Calu3 (cell line): ENCODE measurements around the gene BCL7C. TPM values are rescaled to one million over a fixed set of nuclear protein-coding genes. Genes with fewer than 3 reads are reported as not detected.
A peak's percentile ranks its signal among the peaks of the same experiment; 100 is the strongest.
"Not testable (repeated sequence)": the region's sequence is repeated elsewhere in the genome, so short reads cannot be mapped to it uniquely, and the experiment has no call there.

Source experiments
- BruUV-seq: library from RNA; stranded (reverse); fragments of 400-500 nt; replicated peaks from 2 replicates; lab custom pipeline; 2021; lab: Mats Ljungman, UMichigan
- CTCF ChIA-PET: fragments of 300-600 bp; sonication (Branson Sonifier 250); formaldehyde crosslinking; loops from one replicate; lab custom pipeline; 2022; ENCODE audit warnings: antibody characterized with exemption; lab: Charles Lee
- DNase-seq: peaks from one replicate; pipeline ENCODE4 v3.0.0; 2022
- H3K27ac Mint-ChIP-seq: one replicate; pipeline ENCODE4 v1.8.0; 2022; ENCODE audit warnings: mixed read lengths; ENCODE audit not compliant: unreplicated experiment
- H3K27me3 Mint-ChIP-seq: one replicate; pipeline ENCODE4 v1.8.0; 2022; ENCODE audit warnings: mixed read lengths; ENCODE audit not compliant: unreplicated experiment
- H3K36me3 Mint-ChIP-seq: one replicate; pipeline ENCODE4 v1.8.0; 2022; ENCODE audit warnings: mild to moderate bottlenecking, moderate library complexity, mixed read lengths; ENCODE audit not compliant: insufficient read depth, unreplicated experiment
- H3K4me1 Mint-ChIP-seq: one replicate; pipeline ENCODE4 v1.8.0; 2022; ENCODE audit warnings: mild to moderate bottlenecking, low read depth, mixed read lengths; ENCODE audit not compliant: unreplicated experiment
- H3K4me3 Mint-ChIP-seq: one replicate; pipeline ENCODE4 v1.8.0; 2022; ENCODE audit warnings: mild to moderate bottlenecking, low read depth, moderate library complexity, mixed read lengths; ENCODE audit not compliant: unreplicated experiment
- H3K9me3 Mint-ChIP-seq: one replicate; pipeline ENCODE4 v1.8.0; 2022; ENCODE audit warnings: low read depth, mixed read lengths; ENCODE audit not compliant: unreplicated experiment
- intact Hi-C: fragments of 100-400 bp; cut with micrococcal nuclease; formaldehyde crosslinking; loops from one replicate; pipeline ENCODE4 v1.10.0; 2022; ENCODE audit not compliant: unreplicated experiment
- total RNA-seq: library from RNA; stranded (reverse); gene quantifications from 2 replicates; pipeline ENCODE4 v1.2.3, GENCODE V29; 2022
- TF ChIP-seq, protein P1 (sequence below): fragments of 200-600 bp; IDR thresholded peaks from one replicate; pipeline ENCODE4 v1.8.0; 2022; ENCODE audit warnings: antibody characterized with exemption; ENCODE audit not compliant: unreplicated experiment

Gene BCL7C
- total RNA-seq, 1 experiment from 2014 or later, result 26.6 TPM

- DNase-seq, result no peak
- CTCF ChIA-PET, result interaction anchor here (0.6 kb wide), 2 partner anchors 37 to 138 kb away, joined by 3 to 4 read pairs; no protein-coding TSS in a partner anchor
- Mint-ChIP-seq H3K4me3 (peak overlapping the region; percentile 74), H3K36me3 (peaks cover 47% of the 10 kb centered on the region), H3K27me3 (no peaks in the 10 kb centered on the region), H3K4me1 (peaks cover 42% of the 10 kb centered on the region), H3K9me3 (no peaks in the 10 kb centered on the region), H3K27ac (peak overlapping the region; percentile 33)
- TF ChIP-seq, protein P1, sequence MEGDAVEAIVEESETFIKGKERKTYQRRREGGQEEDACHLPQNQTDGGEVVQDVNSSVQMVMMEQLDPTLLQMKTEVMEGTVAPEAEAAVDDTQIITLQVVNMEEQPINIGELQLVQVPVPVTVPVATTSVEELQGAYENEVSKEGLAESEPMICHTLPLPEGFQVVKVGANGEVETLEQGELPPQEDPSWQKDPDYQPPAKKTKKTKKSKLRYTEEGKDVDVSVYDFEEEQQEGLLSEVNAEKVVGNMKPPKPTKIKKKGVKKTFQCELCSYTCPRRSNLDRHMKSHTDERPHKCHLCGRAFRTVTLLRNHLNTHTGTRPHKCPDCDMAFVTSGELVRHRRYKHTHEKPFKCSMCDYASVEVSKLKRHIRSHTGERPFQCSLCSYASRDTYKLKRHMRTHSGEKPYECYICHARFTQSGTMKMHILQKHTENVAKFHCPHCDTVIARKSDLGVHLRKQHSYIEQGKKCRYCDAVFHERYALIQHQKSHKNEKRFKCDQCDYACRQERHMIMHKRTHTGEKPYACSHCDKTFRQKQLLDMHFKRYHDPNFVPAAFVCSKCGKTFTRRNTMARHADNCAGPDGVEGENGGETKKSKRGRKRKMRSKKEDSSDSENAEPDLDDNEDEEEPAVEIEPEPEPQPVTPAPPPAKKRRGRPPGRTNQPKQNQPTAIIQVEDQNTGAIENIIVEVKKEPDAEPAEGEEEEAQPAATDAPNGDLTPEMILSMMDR, result no peak
- BruUV-seq, result no TSS peak
- intact Hi-C loops, result loop anchor here (2.0 kb wide), 1 partner anchor 51 kb away; no protein-coding TSS in a partner anchor
These were observed 1.9 kb upstream of the BCL7C start for GRCh38 chr16:30895627-30896260.

GRCh38 chr16:30894540-30895368, 877 bp upstream of the BCL7C start:
- Mint-ChIP-seq H3K27me3 (no peaks in the 10 kb centered on the region), H3K36me3 (peaks cover 53% of the 10 kb centered on the region), H3K4me1 (peaks cover 42% of the 10 kb centered on the region), H3K9me3 (no peaks in the 10 kb centered on the region), H3K27ac (peak overlapping the region; percentile 5), H3K4me3 (peak overlapping the region; percentile 75)
- BruUV-seq, result TSS peak; percentile 92
- TF ChIP-seq, protein P1, result no peak
- DNase-seq, result no peak
- CTCF ChIA-PET, result no interaction called here
- intact Hi-C loops, result no loop called here

GRCh38 chr16:30893417-30893743, 497 bp downstream of the BCL7C start:
- Mint-ChIP-seq H3K4me1 (peaks cover 42% of the 10 kb centered on the region), H3K4me3 (peak overlapping the region; percentile 75), H3K36me3 (peaks cover 62% of the 10 kb centered on the region), H3K9me3 (no peaks in the 10 kb centered on the region), H3K27me3 (no peaks in the 10 kb centered on the region), H3K27ac (peak overlapping the region; percentile 46)
- intact Hi-C loops, result no loop called here
- CTCF ChIA-PET, result no interaction called here
- TF ChIP-seq, protein P1, result no peak
- no peak for DNase-seq
- BruUV-seq, result no TSS peak

- peaks cover 42% of the 10 kb centered on the region for H3K4me1 Mint-ChIP-seq
- BruUV-seq, result no TSS peak
- peaks cover 62% of the 10 kb centered on the region for H3K36me3 Mint-ChIP-seq
- no peaks in the 10 kb centered on the region for H3K9me3 Mint-ChIP-seq
- H3K27ac Mint-ChIP-seq, result peak overlapping the region; percentile 46
- CTCF ChIA-PET, result no interaction called here
- H3K27me3 Mint-ChIP-seq, result no peaks in the 10 kb centered on the region
- intact Hi-C loops, result no loop called here
- DNase-seq, result no peak
- peak overlapping the region; percentile 75 for H3K4me3 Mint-ChIP-seq
- TF ChIP-seq, protein P1, result no peak
These were observed 1.0 kb downstream of the BCL7C start for GRCh38 chr16:30892670-30893416.

DNA sequence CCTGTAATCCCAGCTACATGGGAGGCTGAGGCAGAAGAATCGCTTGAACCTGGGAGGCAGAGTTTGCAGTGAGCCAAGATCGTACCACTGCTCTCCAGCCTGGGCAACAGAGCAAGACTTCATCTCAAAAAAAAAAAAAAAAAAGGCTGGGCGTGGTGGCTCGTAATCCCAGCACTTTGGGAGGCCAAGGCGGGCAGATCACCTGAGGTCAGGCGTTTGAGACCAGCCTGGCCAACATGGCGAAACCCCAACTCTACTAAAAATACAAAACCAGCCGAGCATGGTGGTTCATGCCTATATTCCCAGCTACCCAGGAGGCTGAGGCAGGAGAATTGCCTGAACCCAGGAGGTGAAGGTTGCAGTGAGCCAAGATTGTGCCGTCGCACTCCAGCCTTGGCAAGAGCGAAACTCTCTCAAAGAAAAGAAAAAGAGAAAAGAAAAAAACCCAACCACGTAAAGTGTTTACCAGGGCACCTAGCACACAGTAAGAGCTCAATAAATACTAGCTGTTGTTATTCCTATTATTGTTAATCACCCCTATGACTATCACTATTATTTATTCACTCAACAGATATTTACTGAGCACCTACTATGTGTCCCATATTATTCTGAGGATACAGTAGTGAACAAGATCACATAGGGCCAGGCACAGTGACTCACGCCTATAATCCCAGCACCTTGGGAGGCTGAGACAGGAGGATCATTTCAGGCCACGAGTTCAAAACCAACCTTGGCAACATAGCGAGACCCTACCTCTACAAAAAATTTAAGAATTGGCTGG, 2.6 kb downstream of the BCL7C start:
- DNase-seq, BruUV-seq, H3K9me3 Mint-ChIP-seq, H3K27me3 Mint-ChIP-seq, H3K4me3 Mint-ChIP-seq, intact Hi-C loops, H3K27ac Mint-ChIP-seq: not testable (repeated sequence)
- CTCF ChIA-PET, result interaction anchor here (0.7 kb wide), 4 partner anchors 25 to 305 kb away, joined by 3 to 10 read pairs (median 5); no protein-coding TSS in a partner anchor
- Mint-ChIP-seq H3K4me1 (peaks cover 35% of the 10 kb centered on the region), H3K36me3 (peaks cover 53% of the 10 kb centered on the region)
